NB4 (cell line): ENCODE data around the gene PIGL.

Experiments
- POLR2A ChIP-seq: IDR thresholded peaks from 2 replicates; pipeline ENCODE4 v1.6.1; 2011; ENCODE audit warnings: mild to moderate bottlenecking; ENCODE audit not compliant: insufficient read length; ENCODE audit errors: extremely low read depth
- TF ChIP-seq, protein P1 (sequence below): IDR thresholded peaks from one replicate; pipeline ENCODE4 v1.5.1; 2012; ENCODE audit warnings: low read depth, low read length

DNA sequence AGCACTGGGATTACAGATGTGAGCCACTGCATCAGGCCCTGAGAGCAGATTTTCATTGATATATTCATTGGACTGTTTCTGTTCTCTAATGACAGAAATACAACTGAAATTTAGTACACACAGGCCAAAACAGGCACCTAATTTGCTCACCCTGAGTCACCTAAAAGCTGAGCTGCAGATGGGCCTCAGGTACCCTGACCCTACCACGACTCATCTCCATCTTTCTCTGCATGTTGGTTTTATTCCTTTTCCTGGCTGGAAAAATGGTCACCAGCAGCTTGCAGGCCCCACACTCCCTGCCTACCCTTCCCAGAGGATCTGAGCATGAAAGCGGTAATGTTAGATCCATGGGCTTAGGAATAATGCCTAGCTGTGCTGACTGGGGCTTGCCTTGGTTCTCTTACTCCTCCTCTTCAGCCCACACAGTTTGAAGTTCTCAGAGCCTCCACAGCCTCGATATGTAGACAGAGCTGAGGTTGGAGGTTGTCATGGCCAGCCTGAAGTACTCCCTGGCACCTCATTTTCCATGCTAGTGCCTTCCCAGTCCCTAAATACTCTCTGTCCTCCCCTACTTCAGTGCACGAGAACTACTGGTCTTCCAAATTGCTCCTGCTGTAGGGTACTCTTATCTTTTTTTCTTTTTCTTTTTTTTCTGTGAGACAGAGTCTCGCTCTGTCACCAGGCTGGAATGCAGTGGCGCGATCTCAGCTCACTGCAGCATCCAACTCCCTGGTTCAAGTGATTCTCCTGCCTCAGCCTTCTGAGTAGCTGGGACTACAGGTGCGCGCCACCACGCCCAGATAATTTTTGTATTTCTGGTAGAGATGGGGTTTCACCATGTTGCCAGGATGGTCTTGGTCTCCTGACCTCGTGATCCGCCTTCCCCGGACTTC, 85.2 kb downstream of the PIGL start:
- TF ChIP-seq, protein P1, sequence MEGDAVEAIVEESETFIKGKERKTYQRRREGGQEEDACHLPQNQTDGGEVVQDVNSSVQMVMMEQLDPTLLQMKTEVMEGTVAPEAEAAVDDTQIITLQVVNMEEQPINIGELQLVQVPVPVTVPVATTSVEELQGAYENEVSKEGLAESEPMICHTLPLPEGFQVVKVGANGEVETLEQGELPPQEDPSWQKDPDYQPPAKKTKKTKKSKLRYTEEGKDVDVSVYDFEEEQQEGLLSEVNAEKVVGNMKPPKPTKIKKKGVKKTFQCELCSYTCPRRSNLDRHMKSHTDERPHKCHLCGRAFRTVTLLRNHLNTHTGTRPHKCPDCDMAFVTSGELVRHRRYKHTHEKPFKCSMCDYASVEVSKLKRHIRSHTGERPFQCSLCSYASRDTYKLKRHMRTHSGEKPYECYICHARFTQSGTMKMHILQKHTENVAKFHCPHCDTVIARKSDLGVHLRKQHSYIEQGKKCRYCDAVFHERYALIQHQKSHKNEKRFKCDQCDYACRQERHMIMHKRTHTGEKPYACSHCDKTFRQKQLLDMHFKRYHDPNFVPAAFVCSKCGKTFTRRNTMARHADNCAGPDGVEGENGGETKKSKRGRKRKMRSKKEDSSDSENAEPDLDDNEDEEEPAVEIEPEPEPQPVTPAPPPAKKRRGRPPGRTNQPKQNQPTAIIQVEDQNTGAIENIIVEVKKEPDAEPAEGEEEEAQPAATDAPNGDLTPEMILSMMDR: no peak
- TF ChIP-seq POLR2A: no peak
